ENCODE measurements around the gene TTC17.

The TTC17 gene

GRCh38 chr11:43523632-43524031 is 164.9 kb downstream of the TTC17 start:
- no peaks in the 10 kb centered on the region for H3K4me1 ChIP-seq (ENCODE audit: control insufficient read depth, insufficient read depth, low read length, poor library complexity, severe bottlenecking)
- no peaks in the 10 kb centered on the region for H3K36me3 ChIP-seq (ENCODE audit: control insufficient read depth, insufficient read depth, low read length)
- no peak overlapping the region for H3K27ac ChIP-seq (ENCODE audit: low read depth, low read length, severe bottlenecking)
- no peak overlapping the region for H3K4me3 ChIP-seq (ENCODE audit: extremely low read depth, insufficient read depth, low read length, poor library complexity, severe bottlenecking)
- 75% methylated on average over 1 of the region's 2 CpGs; no CpG with 5 or more reads in 1 of the 2 experiments for WGBS, 2 experiments (ENCODE audit: insufficient coverage in 2 of 2)
- H3K9me3 ChIP-seq (ENCODE audit: control insufficient read depth, low read length) = peaks cover 6% of the 10 kb centered on the region

- 90 to 96% methylated on average over 5 of the region's 5 CpGs for WGBS, 2 experiments (ENCODE audit: insufficient coverage in 2 of 2)
- Histone ChIP-seq H3K27ac (ENCODE audit: low read depth, low read length, severe bottlenecking) (no peak overlapping the region), H3K36me3 (ENCODE audit: control insufficient read depth, insufficient read depth, low read length) (no peaks in the 10 kb centered on the region), H3K9me3 (ENCODE audit: control insufficient read depth, low read length) (no peaks in the 10 kb centered on the region), H3K4me1 (ENCODE audit: control insufficient read depth, insufficient read depth, low read length, poor library complexity, severe bottlenecking) (no peaks in the 10 kb centered on the region), H3K4me3 (ENCODE audit: extremely low read depth, insufficient read depth, low read length, poor library complexity, severe bottlenecking) (no peak overlapping the region)
These were observed 173.3 kb downstream of the TTC17 start for GRCh38 chr11:43532041-43532440.

DNA sequence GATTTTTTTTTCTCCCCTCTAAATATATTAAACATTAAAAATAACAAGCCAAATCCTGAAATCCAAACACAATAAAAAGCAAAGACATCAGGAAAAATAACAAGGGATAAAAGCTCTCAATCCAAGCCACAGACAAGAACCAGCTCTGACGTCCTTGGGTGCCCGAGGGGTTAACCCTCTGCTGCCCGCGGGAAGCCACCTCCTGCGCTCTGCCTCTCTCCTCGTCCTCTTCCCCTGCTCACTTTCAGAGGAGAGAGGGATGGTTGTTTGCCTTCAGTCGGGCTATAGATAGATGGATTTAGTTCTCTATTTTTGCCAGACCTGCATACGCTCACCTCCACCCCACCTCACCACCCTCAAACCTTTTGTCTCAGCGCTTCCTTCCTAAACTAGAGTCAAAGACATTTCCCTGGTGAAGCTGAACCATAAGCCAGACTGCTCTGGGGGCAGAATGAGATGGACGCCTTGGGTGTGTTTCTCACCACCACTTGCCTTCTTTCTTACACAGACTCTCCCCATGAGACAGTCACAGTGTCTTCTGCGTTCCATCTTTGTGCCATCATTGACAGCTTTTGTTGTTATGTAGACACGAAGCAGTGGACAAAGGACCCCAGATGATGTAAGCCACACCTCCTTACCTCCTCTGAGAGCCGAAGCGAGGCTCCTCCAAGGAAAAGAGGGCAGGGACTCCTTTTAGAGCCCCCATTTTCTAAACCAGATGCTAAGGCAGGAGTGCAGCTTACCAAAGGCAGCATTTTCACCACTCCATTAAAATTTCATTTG is 179.3 kb downstream of the TTC17 start:
- no peak overlapping the region for H3K4me3 ChIP-seq (ENCODE audit: extremely low read depth, insufficient read depth, low read length, poor library complexity, severe bottlenecking)
- no peaks in the 10 kb centered on the region for H3K9me3 ChIP-seq (ENCODE audit: control insufficient read depth, low read length)
- no peaks in the 10 kb centered on the region for H3K4me1 ChIP-seq (ENCODE audit: control insufficient read depth, insufficient read depth, low read length, poor library complexity, severe bottlenecking)
- H3K27ac ChIP-seq (ENCODE audit: low read depth, low read length, severe bottlenecking) = no peak overlapping the region
- WGBS, 2 experiments (ENCODE audit: insufficient coverage in 2 of 2) = 51 to 63% methylated on average over 5 to 6 of the region's 14 CpGs
- H3K36me3 ChIP-seq (ENCODE audit: control insufficient read depth, insufficient read depth, low read length) = no peaks in the 10 kb centered on the region

DNA sequence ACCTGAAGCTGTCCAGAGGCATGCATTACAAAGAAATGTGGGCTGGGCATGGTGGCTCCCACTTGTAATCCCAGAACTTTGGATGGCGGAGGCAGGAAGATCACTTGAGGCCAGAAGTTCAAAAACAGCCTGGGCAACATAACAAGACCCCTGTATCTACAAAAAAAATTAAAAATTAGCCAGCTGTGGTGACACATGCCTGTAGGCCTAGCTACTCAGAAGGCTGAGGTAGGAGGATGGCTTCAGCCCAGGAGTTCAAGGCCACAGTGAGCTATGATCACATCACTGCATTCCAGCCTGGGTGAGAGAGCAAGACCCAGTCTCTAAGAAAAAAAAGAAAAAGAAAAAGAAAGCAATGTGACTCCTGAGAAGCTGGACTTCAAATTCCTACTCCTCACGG is 183.3 kb downstream of the TTC17 start:
- Histone ChIP-seq H3K9me3 (ENCODE audit: control insufficient read depth, low read length) (no peaks in the 10 kb centered on the region), H3K36me3 (ENCODE audit: control insufficient read depth, insufficient read depth, low read length) (no peaks in the 10 kb centered on the region), H3K27ac (ENCODE audit: low read depth, low read length, severe bottlenecking) (no peak overlapping the region), H3K4me3 (ENCODE audit: extremely low read depth, insufficient read depth, low read length, poor library complexity, severe bottlenecking) (no peak overlapping the region), H3K4me1 (ENCODE audit: control insufficient read depth, insufficient read depth, low read length, poor library complexity, severe bottlenecking) (no peaks in the 10 kb centered on the region)
- 78% methylated on average over 1 of the region's 2 CpGs; no CpG with 5 or more reads in 1 of the 2 experiments for WGBS, 2 experiments (ENCODE audit: insufficient coverage in 2 of 2)

DNA sequence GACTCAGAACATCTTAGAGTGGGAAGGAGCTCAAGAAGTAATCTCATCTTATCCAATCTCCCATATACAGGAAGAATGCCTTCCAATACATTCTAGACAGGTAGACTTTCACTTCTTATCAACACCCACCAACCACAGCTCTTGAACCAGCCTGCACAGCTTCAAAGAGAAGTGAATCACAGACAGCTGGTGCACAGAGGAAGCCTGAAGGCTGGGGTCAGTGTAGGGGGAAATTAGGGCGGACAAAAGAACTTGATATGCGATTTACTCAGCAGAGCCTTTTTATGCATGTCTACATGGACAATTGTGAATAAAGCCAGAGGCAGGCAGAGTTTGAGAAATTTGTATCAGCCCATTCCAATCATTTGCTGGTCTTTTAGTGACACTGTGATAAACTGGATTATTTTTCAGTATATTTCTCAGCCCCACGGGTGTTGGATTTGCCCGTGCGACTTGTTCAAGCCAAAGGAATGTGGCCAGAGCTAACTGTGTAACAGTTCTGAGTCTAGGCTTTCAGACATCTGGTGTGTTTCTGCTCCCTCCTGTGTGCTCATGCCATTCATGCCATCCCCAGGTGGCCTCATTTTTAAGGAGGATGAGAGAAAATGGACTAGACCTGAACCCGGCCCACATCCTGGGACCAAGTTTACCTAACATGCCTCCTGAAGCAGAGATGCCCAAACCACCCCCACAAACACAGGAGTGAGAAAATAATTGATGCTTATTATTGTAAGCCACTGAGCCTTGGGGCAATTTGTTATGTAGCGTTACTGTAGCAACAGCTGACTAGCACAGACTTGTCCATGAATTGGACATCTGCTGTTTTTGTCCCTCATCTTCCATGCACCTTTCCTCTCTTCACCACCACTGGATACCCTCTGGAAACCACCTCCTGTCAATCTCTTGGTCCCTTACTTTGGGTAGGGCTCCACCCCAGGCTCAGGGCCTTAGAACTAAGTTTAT is 184.3 kb downstream of the TTC17 start:
- no peaks in the 10 kb centered on the region for H3K4me1 ChIP-seq (ENCODE audit: control insufficient read depth, insufficient read depth, low read length, poor library complexity, severe bottlenecking)
- H3K4me3 ChIP-seq (ENCODE audit: extremely low read depth, insufficient read depth, low read length, poor library complexity, severe bottlenecking) = no peak overlapping the region
- H3K9me3 ChIP-seq (ENCODE audit: control insufficient read depth, low read length) = no peaks in the 10 kb centered on the region
- 89 to 95% methylated on average over 6 of the region's 7 CpGs for WGBS, 2 experiments (ENCODE audit: insufficient coverage in 2 of 2)
- H3K36me3 ChIP-seq (ENCODE audit: control insufficient read depth, insufficient read depth, low read length) = no peaks in the 10 kb centered on the region
- no peak overlapping the region for H3K27ac ChIP-seq (ENCODE audit: low read depth, low read length, severe bottlenecking)
